ENCODE measurements around the gene NAA35.

DNA sequence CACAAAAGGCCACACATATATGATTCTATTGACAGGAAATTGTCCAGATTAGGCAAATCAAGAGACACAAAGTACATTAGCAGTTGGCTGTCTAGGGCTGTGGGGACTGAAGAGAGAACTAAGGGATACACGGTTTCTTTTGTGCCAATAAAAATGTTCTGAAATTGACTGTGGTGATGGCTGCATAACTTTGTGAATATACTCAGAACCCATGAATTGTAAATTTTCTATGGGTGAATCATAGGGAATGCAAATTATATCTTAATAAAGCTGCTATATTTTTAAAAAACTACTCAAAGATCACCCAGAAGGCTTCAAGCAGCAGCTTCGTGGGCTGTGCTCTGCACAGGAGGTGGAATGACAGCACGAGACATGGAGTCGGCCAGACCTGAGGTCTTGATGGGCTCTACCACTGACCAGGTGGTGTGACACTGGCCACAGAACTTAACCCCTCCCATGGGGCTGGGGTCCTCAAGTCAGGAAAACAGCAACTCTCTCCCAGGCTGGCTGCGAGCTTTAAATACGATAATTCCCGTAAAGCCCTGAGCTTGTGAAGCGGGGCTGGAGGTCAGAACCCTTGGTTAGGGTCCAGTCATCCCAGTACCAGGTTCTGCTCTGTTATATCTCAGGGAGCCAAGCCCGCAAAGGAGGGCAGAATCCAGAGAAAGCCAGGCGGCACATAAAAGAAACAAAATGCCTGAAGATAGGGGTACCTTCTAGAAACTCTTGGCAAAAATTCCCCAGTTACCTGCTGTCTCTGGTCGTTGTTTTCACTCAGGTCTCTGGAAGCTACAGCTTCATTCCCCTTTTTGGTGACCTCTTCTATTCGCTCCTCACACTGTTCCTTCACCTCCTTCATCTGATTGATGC is 99.3 kb downstream of the NAA35 start:
- TF ChIP-seq, protein P1, sequence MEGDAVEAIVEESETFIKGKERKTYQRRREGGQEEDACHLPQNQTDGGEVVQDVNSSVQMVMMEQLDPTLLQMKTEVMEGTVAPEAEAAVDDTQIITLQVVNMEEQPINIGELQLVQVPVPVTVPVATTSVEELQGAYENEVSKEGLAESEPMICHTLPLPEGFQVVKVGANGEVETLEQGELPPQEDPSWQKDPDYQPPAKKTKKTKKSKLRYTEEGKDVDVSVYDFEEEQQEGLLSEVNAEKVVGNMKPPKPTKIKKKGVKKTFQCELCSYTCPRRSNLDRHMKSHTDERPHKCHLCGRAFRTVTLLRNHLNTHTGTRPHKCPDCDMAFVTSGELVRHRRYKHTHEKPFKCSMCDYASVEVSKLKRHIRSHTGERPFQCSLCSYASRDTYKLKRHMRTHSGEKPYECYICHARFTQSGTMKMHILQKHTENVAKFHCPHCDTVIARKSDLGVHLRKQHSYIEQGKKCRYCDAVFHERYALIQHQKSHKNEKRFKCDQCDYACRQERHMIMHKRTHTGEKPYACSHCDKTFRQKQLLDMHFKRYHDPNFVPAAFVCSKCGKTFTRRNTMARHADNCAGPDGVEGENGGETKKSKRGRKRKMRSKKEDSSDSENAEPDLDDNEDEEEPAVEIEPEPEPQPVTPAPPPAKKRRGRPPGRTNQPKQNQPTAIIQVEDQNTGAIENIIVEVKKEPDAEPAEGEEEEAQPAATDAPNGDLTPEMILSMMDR (conservative IDR thresholded peaks at IDR 0.05), result no peak
- TF ChIP-seq ZFX (IDR thresholded peaks at IDR 0.05), result no peak
